Testis (tissue), 3 donors: ENCODE data around the gene FAM131C. TPM values are rescaled to one million over a fixed set of nuclear protein-coding genes. Genes with fewer than 3 reads are reported as not detected.
"Not testable (repeated sequence)": the region's sequence is repeated elsewhere in the genome, so short reads cannot be mapped to it uniquely, and the experiment has no call there.

ENCODE experiments used
- DNase-seq: peaks from one replicate; pipeline ENCODE4 v3.0.0-alpha.2; 2019
- H3K27ac ChIP-seq, 2 donors: fragments of 200-600 bp; sonication (generic); one replicate each; pipeline ENCODE4 v1.5.1; 2019
- H3K27me3 ChIP-seq: fragments of 200-600 bp; sonication (generic); one replicate; pipeline ENCODE4 v1.5.1; 2019
- H3K36me3 ChIP-seq: fragments of 200-600 bp; sonication (generic); one replicate; pipeline ENCODE4 v1.5.1; 2017; ENCODE audit warnings: low read depth; ENCODE audit errors: missing control alignments
- H3K4me1 ChIP-seq: fragments of 200-600 bp; sonication (generic); one replicate; pipeline ENCODE4 v1.5.1; 2019
- H3K4me3 ChIP-seq, 2 donors: fragments of 200-600 bp; sonication (generic); one replicate each; pipeline ENCODE4 v1.5.1; 2017 to 2019
- H3K9me3 ChIP-seq: fragments of 200-600 bp; sonication (generic); one replicate; pipeline ENCODE4 v1.5.1; 2017
- CTCF ChIP-seq, 3 experiments: fragments of 450-650 bp in 2 of 3; fragments of 200-600 bp in 1 of 3; sonication (generic) in 1 of 3; IDR thresholded peaks; one replicate each; pipeline ENCODE4 v1.5.1; 2016 to 2019; ENCODE audit warnings: antibody characterized with exemption in 3 of 3, mild to moderate bottlenecking in 2 of 3, moderate library complexity in 1 of 3
- POLR2A ChIP-seq: fragments of 450-650 bp; IDR thresholded peaks from one replicate; pipeline ENCODE4 v1.6.1; 2017; ENCODE audit warnings: antibody characterized with exemption, mild to moderate bottlenecking, moderate library complexity
- WGBS, 2 donors: methylation state at CpG; one replicate each; pipeline ENCODE4 v1.1.5; 2018; 5-methylcytosine and 5-hydroxymethylcytosine counted together
- intact Hi-C: fragments of 100-400 bp; cut with DNase I; formaldehyde crosslinking; loops from one replicate; pipeline ENCODE4 v1.15.1; 2023; ENCODE audit warnings: low total_unique reads
- polyA plus RNA-seq: library from polyadenylated mRNA; stranded (reverse); fragments of 350-450 nt; fragmentation: Illumina TruSeq; extraction: RNeasy Lipid Tissue Mini Kit (QIAGEN cat#74804); gene quantifications from one replicate; pipeline ENCODE4 v1.2.3, GENCODE V29; 2014; ENCODE audit warnings: low read depth, low replicate concordance; ENCODE audit not compliant: insufficient read depth
- total RNA-seq, 2 donors: library from RNA; depleted of rRNA; stranded (reverse); fragments of >200 nt; gene quantifications; one replicate each; pipeline ENCODE4 v1.2.3, GENCODE V29; 2016

The FAM131C gene
- total and polyA plus RNA-seq, 3 donors from 2014 or later = 0.42 to 1.2 (median 0.87) TPM

GRCh38 chr1:16032388-16033102, 40.9 kb downstream of the FAM131C start:
- WGBS, 2 donors = 58 to 64% methylated on average over 8 to 18 of the region's 18 CpGs
- Histone ChIP-seq H3K36me3 (no peaks in the 10 kb centered on the region), H3K9me3 (no peaks in the 10 kb centered on the region), H3K4me3 (no peak overlapping the region), H3K27ac (no peak overlapping the region), H3K27me3 (no peaks in the 10 kb centered on the region), H3K4me1 (no peaks in the 10 kb centered on the region)
- intact Hi-C loops = loop anchor here (1.0 kb wide), 1 partner anchor 25 kb away; no protein-coding TSS in a partner anchor
- no peak for TF ChIP-seq POLR2A
- peak; percentile 92 to 94 (median 92) for TF ChIP-seq CTCF (IDR thresholded peaks at IDR 0.05)
- DNase-seq = peak; percentile 87

- no peak for DNase-seq
- Histone ChIP-seq H3K36me3 (no peaks in the 10 kb centered on the region), H3K9me3 (no peaks in the 10 kb centered on the region), H3K27me3 (no peaks in the 10 kb centered on the region), H3K27ac (no peak overlapping the region), H3K4me1 (peaks cover 7% of the 10 kb centered on the region), H3K4me3 (no peak overlapping the region)
- no peak for TF ChIP-seq CTCF (IDR thresholded peaks at IDR 0.05)
- TF ChIP-seq POLR2A = no peak
- 77 to 81% methylated on average over 6 to 8 of the region's 8 CpGs for WGBS, 2 donors
- intact Hi-C loops = no loop called here
Observed at GRCh38 chr1:16031551-16031950, 41.9 kb downstream of the FAM131C start.

DNA sequence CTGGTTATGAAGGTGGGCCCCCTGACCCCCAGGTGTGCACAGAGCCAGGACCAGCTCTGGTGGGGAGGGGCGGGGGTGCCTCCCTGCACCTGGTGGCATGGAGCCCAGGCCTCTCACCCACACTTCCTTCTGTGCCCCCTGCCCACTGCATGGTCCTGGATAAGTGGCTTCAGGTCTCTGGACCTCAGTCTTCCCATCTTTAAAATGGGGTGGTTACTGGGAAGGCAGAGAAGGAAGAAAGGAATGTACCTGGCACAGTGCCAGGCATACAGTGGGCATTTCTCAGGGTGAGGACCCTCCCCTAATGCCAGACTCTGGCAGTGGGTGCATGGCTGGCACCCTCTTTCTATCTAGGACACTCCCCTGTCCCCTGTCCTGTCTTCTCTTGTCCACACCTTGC, 44.2 kb downstream of the FAM131C start:
- no peak for DNase-seq
- Histone ChIP-seq H3K9me3 (no peaks in the 10 kb centered on the region), H3K27ac (no peak overlapping the region), H3K36me3 (no peaks in the 10 kb centered on the region), H3K27me3 (no peaks in the 10 kb centered on the region), H3K4me1 (peaks cover 7% of the 10 kb centered on the region), H3K4me3 (no peak overlapping the region)
- intact Hi-C loops = no loop called here
- 95% methylated on average over 1 of the region's 1 CpG; no CpG with 5 or more reads in 1 of the 2 donors for WGBS, 2 donors
- TF ChIP-seq POLR2A (no peak), CTCF (IDR thresholded peaks at IDR 0.05) (no peak)

- H3K4me3 ChIP-seq, H3K27ac ChIP-seq, H3K36me3 ChIP-seq, H3K9me3 ChIP-seq, intact Hi-C loops, H3K27me3 ChIP-seq, DNase-seq, H3K4me1 ChIP-seq: not testable (repeated sequence)
- WGBS, 2 donors = 79% methylated on average over 9 of the region's 13 CpGs; no CpG with 5 or more reads in 1 of the 2 donors
Observed at GRCh38 chr1:16029003-16029268, 44.5 kb downstream of the FAM131C start.

DNA sequence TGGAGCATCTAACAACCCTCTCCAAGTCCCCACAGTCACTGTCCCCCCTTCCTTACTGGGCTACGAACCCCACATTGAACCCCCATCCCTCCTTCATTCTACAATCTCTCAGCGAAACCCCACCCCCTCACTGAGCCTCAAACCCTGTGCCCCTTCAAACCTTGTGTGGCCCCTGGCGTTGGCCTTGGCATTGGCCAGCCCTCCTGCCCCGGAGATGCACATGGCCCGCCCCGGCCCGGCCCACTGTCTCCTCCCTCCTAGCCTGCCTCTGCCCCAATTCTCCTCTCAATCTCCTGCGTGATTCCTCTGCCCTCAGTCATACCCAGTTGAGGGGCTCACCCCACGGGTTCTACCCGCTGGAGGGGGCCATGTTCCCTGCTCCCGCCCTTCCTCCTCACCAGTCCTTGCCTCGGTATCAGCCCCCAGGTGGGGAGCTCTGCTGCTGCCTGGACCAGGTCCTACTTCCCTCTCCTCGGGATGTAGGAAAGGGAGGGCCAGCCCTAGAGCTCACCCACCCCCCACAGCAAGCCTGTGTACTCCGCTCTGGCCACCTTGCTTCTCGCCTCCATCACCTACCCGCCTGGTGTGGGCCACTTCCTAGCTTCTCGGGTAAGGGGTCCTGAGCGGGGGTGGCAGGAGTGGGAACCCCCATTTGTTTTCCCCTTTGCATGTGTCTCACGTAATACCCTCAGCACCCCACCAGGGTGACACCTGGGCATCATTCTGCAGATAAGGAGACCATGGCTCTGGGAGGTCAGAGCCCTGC, 45.0 kb downstream of the FAM131C start:
- WGBS, 2 donors = 78 to 79% methylated on average over 18 to 19 of the region's 19 CpGs
- peaks cover 7% of the 10 kb centered on the region for H3K4me1 ChIP-seq
- intact Hi-C loops = no loop called here
- H3K4me3 ChIP-seq = no peak overlapping the region
- H3K27ac ChIP-seq = no peak overlapping the region
- no peaks in the 10 kb centered on the region for H3K36me3 ChIP-seq
- H3K27me3 ChIP-seq = no peaks in the 10 kb centered on the region
- TF ChIP-seq POLR2A (no peak), CTCF (IDR thresholded peaks at IDR 0.05) (no peak)
- no peak for DNase-seq
- H3K9me3 ChIP-seq = no peaks in the 10 kb centered on the region
